Testis (tissue), 2 donors: ENCODE measurements around the gene HSD17B7.

ENCODE experiments used
- CTCF ChIP-seq, 3 experiments: fragments of 450-650 bp in 2 of 3; fragments of 200-600 bp in 1 of 3; sonication (generic) in 1 of 3; IDR thresholded peaks; one replicate each; pipeline ENCODE4 v1.5.1; 2016 to 2019; ENCODE audit warnings: antibody characterized with exemption in 3 of 3, mild to moderate bottlenecking in 2 of 3, moderate library complexity in 1 of 3
- POLR2A ChIP-seq: fragments of 450-650 bp; IDR thresholded peaks from one replicate; pipeline ENCODE4 v1.6.1; 2017; ENCODE audit warnings: antibody characterized with exemption, mild to moderate bottlenecking, moderate library complexity

DNA sequence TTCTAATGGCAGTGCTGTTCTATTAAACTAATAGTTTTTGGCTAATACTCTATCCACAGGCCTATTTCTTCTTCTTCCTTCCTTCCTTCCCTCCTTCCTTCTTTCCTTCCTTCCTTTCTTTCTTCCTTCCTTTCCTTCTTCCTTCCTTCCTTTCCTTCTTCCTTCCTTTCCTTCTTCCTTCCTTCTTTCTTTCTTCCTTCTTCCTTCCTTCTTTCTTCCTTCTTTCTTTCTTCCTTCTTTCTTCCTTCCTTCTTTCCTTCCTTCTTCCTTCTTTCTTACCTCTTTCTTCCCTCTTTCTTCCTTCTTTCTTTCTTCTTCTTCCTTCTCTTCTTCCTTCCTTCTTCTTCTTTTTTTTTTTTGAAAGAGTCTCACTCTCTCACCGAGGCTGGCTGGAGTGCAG is 38.8 kb downstream of the HSD17B7 start:
- TF ChIP-seq POLR2A (no peak), CTCF (IDR thresholded peaks at IDR 0.05) (no peak)
